CMK (cell line): ENCODE data around the gene OSBPL6.
"Not testable (repeated sequence)": the region's sequence is repeated elsewhere in the genome, so short reads cannot be mapped to it uniquely, and the experiment has no call there.

Experiments used
- DNase-seq: peaks from one replicate; pipeline ENCODE4 v3.0.0-alpha.2; 2010; ENCODE audit warnings: low read depth

Gene OSBPL6

GRCh38 chr2:178198441-178198840 is 4.1 kb downstream of the OSBPL6 start:
- DNase-seq, result not testable (repeated sequence)

- DNase-seq, result no peak
Observed at GRCh38 chr2:178199334-178199733, 5.0 kb downstream of the OSBPL6 start.

GRCh38 chr2:178200331-178200730 is 6.0 kb downstream of the OSBPL6 start:
- no peak for DNase-seq

GRCh38 chr2:178202927-178203326 is 8.6 kb downstream of the OSBPL6 start:
- no peak for DNase-seq

- DNase-seq, result no peak
Observed at GRCh38 chr2:178204977-178205376, 10.7 kb downstream of the OSBPL6 start.

- no peak for DNase-seq
Observed at GRCh38 chr2:178205853-178206521, 11.7 kb downstream of the OSBPL6 start.

GRCh38 chr2:178208336-178208735 is 14.0 kb downstream of the OSBPL6 start:
- no peak for DNase-seq

GRCh38 chr2:178208817-178209216 is 14.5 kb downstream of the OSBPL6 start:
- DNase-seq, result no peak

- no peak for DNase-seq
Observed at GRCh38 chr2:178211460-178211859, 17.1 kb downstream of the OSBPL6 start.

GRCh38 chr2:178211943-178212342 is 17.6 kb downstream of the OSBPL6 start:
- no peak for DNase-seq

GRCh38 chr2:178213991-178214390 is 19.7 kb downstream of the OSBPL6 start:
- no peak for DNase-seq

- DNase-seq, result no peak
Observed at GRCh38 chr2:178219247-178219646, 24.9 kb downstream of the OSBPL6 start.

GRCh38 chr2:178220814-178221213 is 26.5 kb downstream of the OSBPL6 start:
- no peak for DNase-seq

- DNase-seq, result no peak
Observed at GRCh38 chr2:178221556-178221955, 27.2 kb downstream of the OSBPL6 start.

- no peak for DNase-seq
Observed at GRCh38 chr2:178223806-178224205, 29.5 kb downstream of the OSBPL6 start.

GRCh38 chr2:178225006-178225805 is 30.9 kb downstream of the OSBPL6 start:
- DNase-seq, result no peak

GRCh38 chr2:178227187-178227586 is 32.9 kb downstream of the OSBPL6 start:
- DNase-seq, result no peak

GRCh38 chr2:178229927-178230326 is 35.6 kb downstream of the OSBPL6 start:
- no peak for DNase-seq

- no peak for DNase-seq
Observed at GRCh38 chr2:178230396-178230795, 36.1 kb downstream of the OSBPL6 start.

GRCh38 chr2:178233428-178233827 is 39.1 kb downstream of the OSBPL6 start:
- DNase-seq, result no peak

GRCh38 chr2:178234648-178235047 is 40.3 kb downstream of the OSBPL6 start:
- DNase-seq, result no peak

- DNase-seq, result no peak
Observed at GRCh38 chr2:178237488-178238153, 43.3 kb downstream of the OSBPL6 start.

GRCh38 chr2:178238154-178238521 is 43.8 kb downstream of the OSBPL6 start:
- DNase-seq, result no peak
